Epidermal melanocyte (primary cell): ENCODE results near the gene VWA8.
"Not testable (repeated sequence)": the region's sequence is repeated elsewhere in the genome, so short reads cannot be mapped to it uniquely, and the experiment has no call there.

Experiments used
- DNase-seq: peaks from one replicate; pipeline ENCODE4 v3.0.0; 2011; ENCODE audit warnings: low spot score; ENCODE audit not compliant: insufficient read length

The VWA8 gene

GRCh38 chr13:41751277-41751676 is 209.6 kb downstream of the VWA8 start:
- no peak for DNase-seq

DNA sequence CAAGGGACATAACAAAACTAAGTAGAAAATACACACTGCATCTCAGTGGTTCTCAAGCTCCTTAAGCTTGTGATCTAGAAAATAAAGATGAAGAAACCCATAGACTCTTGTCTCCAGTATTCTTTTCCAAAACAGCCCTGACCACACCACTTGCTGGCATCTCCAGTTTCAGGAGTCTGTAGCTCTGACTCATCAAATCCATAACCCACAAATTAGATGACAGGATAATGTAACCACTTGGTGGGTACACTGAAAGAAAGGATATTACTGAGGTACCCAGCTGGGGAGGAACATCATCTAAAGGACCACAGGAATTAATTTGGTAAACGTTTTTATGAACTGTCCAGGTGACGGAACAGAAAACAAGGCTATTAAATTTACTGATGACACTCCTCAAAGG is 214.7 kb downstream of the VWA8 start:
- DNase-seq: no peak

DNA sequence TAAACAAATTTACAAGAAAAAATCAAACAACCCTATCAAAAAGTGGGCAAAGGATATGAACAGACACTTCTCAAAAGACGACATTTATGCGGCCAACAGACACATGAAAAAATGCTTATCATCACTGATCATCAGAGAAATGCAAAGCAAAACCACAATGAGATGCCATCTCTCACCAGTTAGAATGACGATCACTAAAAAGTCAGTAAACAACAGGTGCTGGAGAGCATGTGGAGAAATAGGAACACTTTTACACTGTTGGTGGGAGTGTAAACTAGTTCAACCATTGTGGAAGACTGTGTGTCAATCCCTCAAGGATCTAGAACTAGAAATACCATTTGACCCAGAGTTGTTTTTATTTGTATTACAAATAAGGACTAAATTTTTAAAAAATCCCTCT is 215.4 kb downstream of the VWA8 start:
- DNase-seq: not testable (repeated sequence)

DNA sequence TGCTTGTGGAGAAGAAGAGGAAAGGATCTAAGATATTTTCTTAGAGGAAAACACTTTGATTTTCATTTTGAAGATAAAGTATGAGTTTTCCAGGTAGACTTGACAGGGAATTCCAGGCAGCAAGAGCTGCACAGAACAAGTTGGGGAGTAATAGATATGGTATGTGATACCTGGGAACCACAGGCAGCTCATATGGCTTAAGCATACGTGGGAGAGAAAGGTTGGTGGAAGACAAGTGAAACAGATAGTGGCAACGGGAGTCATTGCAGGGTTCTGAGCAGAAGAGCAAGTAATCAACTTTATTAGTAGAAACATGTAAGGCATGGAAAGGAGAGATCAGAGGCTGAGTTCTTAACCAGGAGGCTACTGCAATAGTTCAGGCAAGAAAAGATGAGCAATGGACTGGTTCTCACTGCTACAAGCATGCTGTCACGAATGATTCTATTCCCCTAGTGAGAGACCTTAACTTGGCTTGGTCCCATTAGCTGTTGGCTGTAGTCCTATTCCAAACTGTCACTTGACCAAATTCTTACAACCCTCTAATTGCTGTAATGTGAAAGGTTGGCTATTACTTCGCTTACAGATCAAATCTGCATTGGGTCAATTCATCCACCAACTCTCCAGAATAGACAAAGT is 217.9 kb downstream of the VWA8 start:
- no peak for DNase-seq

DNA sequence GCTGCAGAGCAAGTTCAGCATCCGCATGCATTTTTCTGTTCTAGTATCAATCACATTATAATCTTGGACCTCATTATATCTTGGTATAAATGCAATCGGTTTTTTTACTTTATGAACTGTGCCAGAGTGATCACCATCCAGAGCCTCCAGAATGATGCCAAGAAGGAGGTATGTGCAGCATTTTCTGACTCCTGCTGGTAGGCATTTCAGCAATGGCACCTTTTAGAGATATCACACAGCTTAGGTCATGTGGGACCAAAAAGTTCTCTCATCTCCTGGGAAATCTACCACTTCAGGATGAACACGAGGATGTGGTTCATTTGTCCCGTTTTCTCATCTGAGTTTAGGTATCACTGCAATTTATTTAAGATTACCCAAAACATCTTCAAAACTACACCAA is 220.4 kb downstream of the VWA8 start:
- DNase-seq: no peak

GRCh38 chr13:41722684-41723535 is 238.0 kb downstream of the VWA8 start:
- DNase-seq: no peak

DNA sequence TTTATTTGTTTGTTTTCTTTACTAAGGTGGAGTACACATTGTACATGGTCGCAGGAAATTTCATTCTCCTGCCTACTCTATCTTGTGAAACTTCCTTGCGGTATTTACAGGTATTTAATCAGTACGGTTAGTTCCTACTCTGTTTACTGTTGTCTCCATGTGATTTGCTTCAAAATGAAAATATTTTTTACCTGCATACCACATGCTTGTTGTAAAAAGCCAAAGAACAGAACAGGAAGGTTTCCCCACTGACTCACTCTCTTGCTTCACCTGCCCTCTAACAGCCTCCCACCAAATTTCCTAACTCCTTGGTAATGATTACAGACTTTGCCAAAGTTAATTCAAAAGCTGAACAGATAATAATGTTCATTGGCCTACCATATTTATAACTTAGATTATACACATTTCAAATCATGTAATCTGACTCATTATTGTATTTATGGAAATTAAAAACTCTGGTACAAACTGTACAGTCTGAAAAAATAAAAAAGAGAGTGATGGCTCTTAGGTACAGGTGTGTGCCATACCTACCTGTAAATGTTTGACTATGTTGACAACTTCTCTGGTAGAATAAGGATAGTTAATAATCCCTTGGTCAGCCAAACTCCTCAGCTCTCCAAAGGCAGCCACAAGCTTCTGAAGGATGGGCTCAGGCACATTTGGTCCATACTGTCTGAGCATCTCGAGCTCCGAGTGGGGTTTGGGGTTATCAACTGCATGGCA is 239.9 kb downstream of the VWA8 start:
- no peak for DNase-seq

- DNase-seq: no peak
Measured at GRCh38 chr13:41716236-41716635, 244.7 kb downstream of the VWA8 start.

- DNase-seq: no peak
Measured at GRCh38 chr13:41713405-41713804, 247.5 kb downstream of the VWA8 start.

DNA sequence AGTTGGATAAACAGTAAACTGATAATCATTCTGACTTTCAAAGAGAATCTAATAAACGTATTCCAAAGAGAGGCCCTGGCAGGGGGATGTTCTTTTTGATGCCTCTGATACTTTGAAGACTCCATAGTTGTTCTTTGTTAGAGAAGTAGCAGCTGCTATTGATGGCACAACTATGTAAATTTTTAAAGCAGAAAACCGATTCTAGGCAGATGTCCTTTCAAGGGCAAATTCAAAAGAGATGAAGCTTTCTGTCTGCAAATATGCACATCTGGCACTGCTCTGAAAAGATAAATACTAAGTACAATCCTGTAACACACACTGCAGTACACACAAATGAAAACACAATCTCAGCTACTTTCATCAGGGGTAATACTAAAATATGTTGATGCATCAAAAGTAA is 250.1 kb downstream of the VWA8 start:
- no peak for DNase-seq

- DNase-seq: no peak
Measured at GRCh38 chr13:41709511-41709910, 251.4 kb downstream of the VWA8 start.

DNA sequence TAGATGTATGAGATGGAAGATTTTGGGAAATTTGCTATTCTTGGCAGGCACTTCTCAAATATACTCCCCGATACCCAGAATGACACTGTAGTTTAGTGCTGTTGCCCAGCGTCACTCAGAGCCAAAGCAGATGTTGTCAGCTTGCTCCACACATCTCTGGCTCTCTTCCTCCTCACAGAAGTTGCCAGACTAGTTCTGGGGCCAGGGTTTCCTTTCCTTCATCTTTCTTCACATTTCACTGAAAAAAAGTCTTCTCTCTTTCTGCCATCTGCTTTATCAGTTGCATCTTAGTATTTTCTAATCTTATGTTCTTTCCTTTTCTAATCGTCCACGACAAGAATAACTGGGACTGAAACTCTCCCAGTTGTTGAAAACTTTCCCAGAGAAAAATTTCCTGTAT is 252.2 kb downstream of the VWA8 start:
- no peak for DNase-seq

- DNase-seq: no peak
Measured at GRCh38 chr13:41707194-41707821, 253.6 kb downstream of the VWA8 start.

- DNase-seq: no peak
Measured at GRCh38 chr13:41706152-41706551, 254.8 kb downstream of the VWA8 start.

GRCh38 chr13:41702540-41702939 is 258.4 kb downstream of the VWA8 start:
- no peak for DNase-seq

DNA sequence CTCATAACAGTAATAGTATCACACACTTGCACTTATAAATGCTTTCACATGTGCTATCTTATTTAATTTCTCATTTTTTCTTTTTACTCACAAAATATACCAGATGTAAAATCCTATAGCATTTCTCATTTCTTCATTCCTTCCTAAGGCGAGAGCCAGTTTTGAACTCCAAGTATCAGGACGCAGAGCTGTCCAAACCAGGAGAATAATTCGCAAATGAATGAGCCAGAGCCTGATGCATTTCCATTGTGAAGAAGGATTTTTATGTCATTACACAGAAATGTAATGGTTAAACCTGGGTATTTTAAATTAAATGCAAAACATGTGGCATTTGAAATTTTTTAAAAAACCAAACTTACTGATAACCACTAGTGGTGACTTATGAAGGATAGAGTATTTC is 259.2 kb downstream of the VWA8 start:
- no peak for DNase-seq

- DNase-seq: no peak
Measured at GRCh38 chr13:41700790-41701310, 260.1 kb downstream of the VWA8 start.

DNA sequence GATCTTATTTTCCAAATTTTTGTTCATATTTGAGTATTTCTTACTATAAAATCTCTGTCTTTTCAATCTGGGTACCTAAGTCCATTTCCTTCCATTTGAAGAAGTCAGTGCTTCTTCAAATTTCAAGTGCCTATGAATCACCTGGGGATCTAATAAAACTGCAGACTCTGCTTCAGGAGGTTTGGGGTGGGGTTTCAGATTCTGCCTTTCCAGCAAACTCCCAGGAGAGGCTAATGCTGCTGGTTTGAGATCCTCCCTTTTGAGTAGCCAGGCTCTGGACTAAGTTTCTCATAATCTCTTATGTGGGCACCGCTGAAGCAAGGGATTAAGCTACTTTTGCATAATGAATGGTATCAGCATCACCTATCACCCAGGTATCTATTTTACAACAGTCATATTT is 261.1 kb downstream of the VWA8 start:
- no peak for DNase-seq

DNA sequence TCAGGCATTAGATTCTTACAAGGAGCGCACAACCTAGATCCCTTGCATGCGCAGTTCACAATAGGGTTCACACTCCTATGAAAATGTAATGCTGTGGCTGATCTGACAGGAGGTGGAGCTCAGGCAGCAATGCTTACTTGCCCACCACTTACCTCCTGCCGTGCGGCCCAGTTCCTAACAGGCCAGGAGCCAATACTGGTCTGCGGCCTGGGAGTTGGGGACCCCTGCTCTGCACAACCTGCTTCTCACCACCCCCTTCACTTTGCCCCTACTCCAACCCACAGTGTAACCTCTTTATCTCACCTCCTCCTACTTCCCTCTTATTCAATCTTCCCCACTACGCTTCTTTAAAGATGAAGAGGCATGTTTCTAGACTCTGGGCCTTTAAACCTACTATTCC is 263.3 kb downstream of the VWA8 start:
- no peak for DNase-seq

DNA sequence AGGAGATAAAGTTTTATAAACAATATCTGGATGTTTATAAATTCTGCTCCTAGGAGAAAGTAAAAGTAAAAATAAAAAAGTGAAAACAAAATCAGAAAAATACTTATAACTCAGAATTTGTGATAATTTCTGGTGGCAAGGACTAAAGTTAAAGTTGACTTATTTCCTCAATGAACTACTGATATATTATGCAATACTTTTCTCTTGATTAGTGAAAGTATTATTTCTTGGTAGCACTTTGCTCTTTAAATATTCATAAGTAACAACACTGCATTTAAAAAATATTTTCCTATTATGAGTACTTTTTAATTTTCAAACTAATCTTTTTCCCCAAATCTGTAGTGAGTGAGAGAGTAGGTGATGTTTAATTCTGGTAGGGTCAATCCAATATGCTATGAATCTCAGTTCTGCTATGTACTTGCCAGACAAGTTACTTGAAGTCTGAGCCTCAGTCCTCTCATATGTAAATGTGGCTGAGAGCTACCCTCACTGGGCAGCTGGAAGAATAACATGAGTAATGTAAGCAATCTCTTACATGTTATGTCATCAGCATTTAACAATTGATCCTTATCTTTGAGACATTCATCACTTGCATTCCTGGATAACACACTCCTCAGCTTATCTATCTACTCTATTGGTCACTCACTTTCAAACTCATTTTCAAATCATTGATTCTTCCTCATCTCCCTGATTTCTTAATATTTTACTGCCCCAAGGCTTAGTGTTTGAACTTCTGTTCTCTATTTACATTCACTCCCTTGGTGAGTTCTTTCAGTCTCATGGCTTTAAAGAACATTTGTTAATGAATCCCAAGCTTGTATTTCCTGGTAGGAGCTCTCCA is 264.5 kb downstream of the VWA8 start:
- no peak for DNase-seq
